Measurements from ENCODE around the gene TYW1B. TPM values are rescaled to one million over a fixed set of nuclear protein-coding genes. Genes with fewer than 3 reads are reported as not detected.
"Not testable (repeated sequence)": the region's sequence is repeated elsewhere in the genome, so short reads cannot be mapped to it uniquely, and the experiment has no call there.

Gene TYW1B
- total RNA-seq, 6 donors from 2014 or later: 2.4 to 22.0 (median 4.5) TPM

DNA sequence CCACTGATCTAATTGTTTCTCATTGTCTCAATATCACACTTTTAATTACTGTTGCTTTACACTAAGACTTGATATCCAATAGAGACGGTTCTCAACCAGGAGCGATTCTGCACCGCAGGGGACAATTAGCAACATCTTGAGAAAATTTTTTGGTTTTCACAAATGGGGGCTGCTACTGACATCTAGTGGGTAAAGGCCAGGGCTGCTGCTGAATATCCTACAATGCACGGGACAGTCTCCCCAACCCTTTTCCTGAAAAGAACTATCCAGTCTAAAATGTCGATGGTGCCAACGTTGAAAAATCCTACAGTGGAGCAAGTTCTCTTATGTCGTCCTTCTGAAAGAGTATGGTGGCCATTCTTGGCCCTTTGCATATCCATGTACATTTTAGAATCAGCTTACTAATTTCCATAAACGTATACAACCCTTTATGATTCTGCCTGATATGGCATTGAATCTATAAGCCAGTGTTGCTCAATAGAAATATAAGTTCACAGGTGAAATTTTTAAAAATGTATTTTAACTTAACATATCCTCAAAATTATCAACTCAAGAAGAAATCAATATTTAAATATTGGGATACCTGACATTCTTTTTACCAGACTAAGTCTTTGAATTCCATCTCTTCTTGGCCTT lies 192.6 kb downstream of the TYW1B start:
- H3K4me3 ChIP-seq, H3K36me3 ChIP-seq, H3K27ac ChIP-seq, H3K9me3 ChIP-seq, DNase-seq, H3K4me1 ChIP-seq, H3K27me3 ChIP-seq: not testable (repeated sequence)
- TF ChIP-seq, protein P1, sequence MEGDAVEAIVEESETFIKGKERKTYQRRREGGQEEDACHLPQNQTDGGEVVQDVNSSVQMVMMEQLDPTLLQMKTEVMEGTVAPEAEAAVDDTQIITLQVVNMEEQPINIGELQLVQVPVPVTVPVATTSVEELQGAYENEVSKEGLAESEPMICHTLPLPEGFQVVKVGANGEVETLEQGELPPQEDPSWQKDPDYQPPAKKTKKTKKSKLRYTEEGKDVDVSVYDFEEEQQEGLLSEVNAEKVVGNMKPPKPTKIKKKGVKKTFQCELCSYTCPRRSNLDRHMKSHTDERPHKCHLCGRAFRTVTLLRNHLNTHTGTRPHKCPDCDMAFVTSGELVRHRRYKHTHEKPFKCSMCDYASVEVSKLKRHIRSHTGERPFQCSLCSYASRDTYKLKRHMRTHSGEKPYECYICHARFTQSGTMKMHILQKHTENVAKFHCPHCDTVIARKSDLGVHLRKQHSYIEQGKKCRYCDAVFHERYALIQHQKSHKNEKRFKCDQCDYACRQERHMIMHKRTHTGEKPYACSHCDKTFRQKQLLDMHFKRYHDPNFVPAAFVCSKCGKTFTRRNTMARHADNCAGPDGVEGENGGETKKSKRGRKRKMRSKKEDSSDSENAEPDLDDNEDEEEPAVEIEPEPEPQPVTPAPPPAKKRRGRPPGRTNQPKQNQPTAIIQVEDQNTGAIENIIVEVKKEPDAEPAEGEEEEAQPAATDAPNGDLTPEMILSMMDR (IDR thresholded peaks at IDR 0.05): peak in 1 of 6 experiments; percentile 5
- ATAC-seq (ENCODE audit: low FRiP score in 2 of 2): peak in 1 of 2 donors; percentile 50
- WGBS, 2 donors: 37 to 49% methylated on average over 8 of the region's 8 CpGs

DNA sequence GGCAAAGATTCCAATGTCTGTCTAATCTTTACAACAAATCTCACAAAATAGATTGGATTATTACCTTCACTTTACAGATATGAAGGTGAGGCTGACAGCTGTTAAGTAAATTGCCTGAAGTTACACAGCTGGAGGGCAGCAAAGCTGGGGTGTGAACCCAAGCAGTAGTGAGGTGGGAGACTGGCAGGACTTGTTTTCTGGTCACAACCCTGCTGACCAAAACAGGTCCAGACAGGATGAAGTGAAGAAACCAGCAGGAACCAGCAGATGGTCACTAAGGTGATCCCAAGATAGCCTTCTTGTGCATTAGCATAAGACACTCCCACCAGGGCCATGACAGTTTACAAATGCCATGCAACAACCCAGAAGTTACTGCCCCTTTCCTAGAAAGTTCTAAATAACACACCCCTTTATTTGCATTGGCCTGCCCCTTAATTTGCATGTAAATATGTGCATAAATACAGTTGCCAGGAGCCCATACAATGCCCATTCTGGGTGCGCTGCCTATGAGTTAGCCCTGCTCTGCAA lies 195.2 kb downstream of the TYW1B start:
- not testable (repeated sequence) for DNase-seq; H3K36me3 ChIP-seq; ATAC-seq (ENCODE audit: low FRiP score in 2 of 2); H3K4me3 ChIP-seq; H3K27ac ChIP-seq; H3K27me3 ChIP-seq; H3K9me3 ChIP-seq; H3K4me1 ChIP-seq
- 100% methylated on average over 1 of the region's 1 CpG for WGBS, 2 donors

DNA sequence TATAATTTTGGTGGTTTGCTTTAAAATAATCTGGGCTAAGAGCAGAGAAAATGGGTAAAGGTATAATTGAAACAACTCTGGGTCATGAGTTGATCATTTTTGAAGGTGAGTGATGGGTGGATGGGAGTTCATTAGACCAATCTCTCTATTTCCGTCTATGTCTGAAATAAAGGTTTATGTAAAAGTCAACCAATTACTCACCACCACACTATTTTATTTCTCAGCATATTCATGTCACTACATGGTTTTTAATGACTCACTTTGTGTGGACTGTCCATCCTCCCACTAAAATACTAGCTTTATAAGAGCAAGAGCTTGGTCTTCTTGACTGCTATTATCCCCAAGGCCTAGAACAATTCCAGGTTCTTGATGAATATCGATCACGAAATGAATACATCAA lies 199.6 kb downstream of the TYW1B start:
- not testable (repeated sequence) for H3K4me3 ChIP-seq; H3K27me3 ChIP-seq; H3K9me3 ChIP-seq; DNase-seq; H3K27ac ChIP-seq; ATAC-seq (ENCODE audit: low FRiP score in 2 of 2); H3K36me3 ChIP-seq; H3K4me1 ChIP-seq
- WGBS, 2 donors: 96 to 97% methylated on average over 1 of the region's 3 CpGs

DNA sequence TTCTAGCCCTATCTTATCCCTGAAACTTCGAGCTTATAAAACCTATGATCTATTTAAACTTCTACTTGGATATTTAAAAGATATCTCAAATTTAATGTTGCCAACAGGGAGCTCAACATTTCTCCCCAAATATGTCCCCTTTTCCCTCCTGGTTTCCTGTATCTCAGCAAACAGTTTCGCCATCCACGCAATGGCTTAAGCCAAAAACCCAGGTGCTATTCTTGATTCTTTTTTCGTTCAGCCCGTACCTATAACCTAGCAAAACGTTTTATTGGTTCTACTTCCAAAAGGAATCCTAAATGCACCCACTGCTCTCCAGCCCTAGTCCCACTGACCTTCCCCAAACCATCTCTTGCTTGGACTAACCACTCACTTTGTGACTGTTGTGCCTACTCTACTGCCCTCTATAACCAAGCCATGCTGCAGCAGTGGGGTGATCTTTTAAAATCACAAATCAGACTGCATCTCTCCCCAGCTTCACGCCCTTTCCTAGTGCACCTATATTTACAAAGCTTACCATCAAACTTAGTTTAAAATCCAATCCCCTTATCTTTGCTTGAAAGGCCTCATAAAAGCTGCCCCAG lies 201.5 kb downstream of the TYW1B start:
- H3K27ac ChIP-seq; H3K9me3 ChIP-seq; H3K4me3 ChIP-seq; DNase-seq; H3K4me1 ChIP-seq; ATAC-seq (ENCODE audit: low FRiP score in 2 of 2); H3K36me3 ChIP-seq; H3K27me3 ChIP-seq: not testable (repeated sequence)
- 84 to 87% methylated on average over 6 of the region's 7 CpGs for WGBS, 2 donors

DNA sequence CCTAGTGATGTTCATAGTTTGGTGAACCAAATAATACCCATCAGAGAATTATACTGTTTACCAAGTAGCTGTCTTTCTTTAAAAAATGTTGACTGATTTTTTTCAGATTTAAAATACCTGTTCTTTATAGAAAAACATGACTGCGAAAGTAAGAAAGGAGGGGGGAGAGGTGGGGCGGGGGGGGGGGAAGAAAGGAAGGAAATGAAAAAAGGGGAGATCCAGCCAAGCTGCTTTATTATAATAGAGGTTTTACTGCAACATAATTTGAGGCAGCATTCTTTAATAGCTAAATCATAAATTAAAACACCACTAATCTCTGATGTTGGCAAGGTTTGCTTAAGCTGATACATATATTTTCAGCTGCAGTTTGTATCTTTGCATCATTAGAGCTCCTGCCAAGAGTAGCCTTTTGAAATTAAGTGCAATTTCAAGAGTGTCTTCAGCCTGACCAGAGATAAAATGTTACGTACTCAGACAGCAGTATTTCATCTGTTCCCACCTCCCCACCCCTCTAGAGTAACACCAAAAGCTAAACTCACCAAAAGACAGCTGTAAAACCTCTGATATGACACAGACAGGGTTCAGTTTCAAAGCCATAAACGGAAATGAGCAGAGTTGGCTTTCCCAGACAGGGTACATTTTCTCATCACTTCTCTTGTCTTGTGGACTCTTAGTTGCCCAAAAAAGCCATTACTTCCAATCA lies 202.1 kb downstream of the TYW1B start:
- H3K4me3 ChIP-seq, H3K36me3 ChIP-seq, H3K9me3 ChIP-seq, H3K27me3 ChIP-seq, H3K4me1 ChIP-seq, H3K27ac ChIP-seq, DNase-seq: not testable (repeated sequence)
- 74 to 77% methylated on average over 3 of the region's 4 CpGs for WGBS, 2 donors
- peak; percentile 22 to 74 for ATAC-seq (ENCODE audit: low FRiP score in 2 of 2)

DNA sequence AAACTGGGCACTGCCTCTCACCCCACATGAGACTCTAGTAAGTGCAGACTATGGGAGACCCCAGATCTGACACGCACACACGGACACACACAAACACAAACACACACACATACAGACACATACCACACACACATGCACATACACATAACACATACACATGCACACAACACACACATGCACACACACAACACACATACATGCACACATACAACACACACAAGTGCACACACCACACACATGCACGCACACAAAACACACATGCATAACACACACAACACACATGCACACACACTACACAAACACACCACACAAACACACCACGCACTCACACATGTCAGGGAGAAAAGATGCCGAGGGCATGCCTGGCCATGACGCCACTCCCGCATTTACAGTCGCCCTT lies 205.5 kb downstream of the TYW1B start:
- Histone ChIP-seq H3K27me3 (no peaks in the 10 kb centered on the region), H3K27ac (no peak overlapping the region), H3K4me3 (no peak overlapping the region), H3K4me1 (no peaks in the 10 kb centered on the region), H3K9me3 (no peaks in the 10 kb centered on the region), H3K36me3 (no peaks in the 10 kb centered on the region)
- TF ChIP-seq, protein P1 (IDR thresholded peaks at IDR 0.05): no peak
- no peak for TF ChIP-seq POLR2A (IDR thresholded peaks at IDR 0.05)
- DNase-seq: no peak
- peak in 1 of 2 donors; percentile 19 for ATAC-seq (ENCODE audit: low FRiP score in 2 of 2)
- 98% methylated on average over 8 of the region's 8 CpGs for WGBS, 2 donors

DNA sequence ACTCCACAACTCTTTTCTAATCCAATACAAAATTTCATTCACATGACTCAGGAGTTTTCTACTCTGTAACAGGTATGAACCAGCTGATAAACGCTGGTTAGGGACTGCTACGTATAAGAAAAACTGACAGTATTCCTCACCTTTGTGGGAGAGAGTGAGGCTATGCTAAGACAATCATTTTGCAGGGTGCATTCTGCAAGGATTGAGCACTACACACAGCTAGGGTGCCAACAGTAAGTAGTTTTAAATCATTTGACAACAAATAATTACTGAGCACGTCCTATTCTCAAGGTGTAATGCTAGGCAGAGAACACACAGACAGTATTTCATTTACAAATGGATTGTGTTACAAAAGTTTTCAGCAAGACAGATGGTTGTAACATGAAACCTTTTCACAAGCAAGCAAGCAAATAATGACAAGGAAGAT lies 206.2 kb downstream of the TYW1B start:
- not testable (repeated sequence) for H3K27me3 ChIP-seq; DNase-seq; H3K4me3 ChIP-seq; H3K36me3 ChIP-seq; H3K27ac ChIP-seq; H3K4me1 ChIP-seq; H3K9me3 ChIP-seq; ATAC-seq (ENCODE audit: low FRiP score in 2 of 2)
- WGBS, 2 donors: 87 to 93% methylated on average over 3 of the region's 3 CpGs

DNA sequence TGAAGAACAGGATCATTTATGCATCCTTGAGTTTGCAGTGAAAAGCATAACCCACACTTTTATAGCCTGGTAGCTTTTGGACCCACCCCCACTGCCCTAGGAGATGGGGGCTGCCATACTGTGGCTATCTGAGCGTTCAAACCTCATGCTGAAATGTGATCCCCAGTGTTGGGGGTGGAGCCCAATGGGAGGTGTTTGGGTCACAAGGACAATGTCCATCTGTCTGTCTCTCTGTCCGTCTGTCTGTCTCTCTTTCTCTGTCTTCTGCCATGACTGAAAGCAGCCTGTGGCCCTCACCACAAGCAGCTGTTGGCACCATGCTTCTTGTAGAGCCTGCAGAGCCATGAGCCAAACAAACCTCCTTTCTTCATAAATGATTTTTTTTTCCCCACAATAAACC lies 207.1 kb downstream of the TYW1B start:
- H3K27ac ChIP-seq, DNase-seq, H3K4me1 ChIP-seq, H3K36me3 ChIP-seq, H3K27me3 ChIP-seq, H3K4me3 ChIP-seq, H3K9me3 ChIP-seq: not testable (repeated sequence)
- peak in 1 of 2 donors; percentile 59 for ATAC-seq (ENCODE audit: low FRiP score in 2 of 2)
- WGBS, 2 donors: 87 to 100% methylated on average over 2 of the region's 2 CpGs

DNA sequence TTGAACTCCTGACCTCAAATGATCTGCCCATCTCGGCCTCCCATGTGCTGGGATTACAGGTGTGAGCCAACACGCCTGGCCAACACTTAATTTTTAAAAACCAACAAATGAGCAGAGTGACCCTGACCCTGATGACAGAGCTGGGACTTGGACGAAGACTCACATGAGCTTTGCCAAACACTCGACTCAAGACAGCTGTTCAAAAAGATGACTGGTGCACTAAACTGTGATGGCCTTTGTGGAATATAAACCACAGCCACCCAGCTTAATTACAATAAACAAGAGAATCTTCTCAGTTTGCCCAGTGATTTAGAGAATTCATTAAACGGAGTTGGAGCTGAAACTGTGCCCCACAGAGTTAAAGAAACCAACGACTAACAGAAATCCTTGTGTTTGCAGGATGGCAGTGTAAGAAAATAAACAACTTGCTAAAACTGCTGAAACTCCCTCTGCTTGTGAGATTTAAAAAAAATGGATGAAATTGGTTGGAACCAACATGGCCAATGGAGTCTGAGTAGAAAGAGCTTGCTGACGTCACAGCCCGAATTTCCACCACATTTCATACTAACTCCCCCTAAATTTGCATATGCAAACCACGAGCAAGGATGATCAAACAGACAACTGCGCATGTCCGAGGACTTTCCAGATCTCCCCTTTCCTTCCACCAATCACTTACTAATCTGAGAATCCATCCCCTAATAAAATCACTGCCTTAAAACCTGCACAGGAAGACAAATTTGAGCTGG lies 209.4 kb downstream of the TYW1B start:
- DNase-seq, H3K27ac ChIP-seq: not testable (repeated sequence)
- WGBS, 2 donors: 82 to 84% methylated on average over 11 of the region's 11 CpGs

DNA sequence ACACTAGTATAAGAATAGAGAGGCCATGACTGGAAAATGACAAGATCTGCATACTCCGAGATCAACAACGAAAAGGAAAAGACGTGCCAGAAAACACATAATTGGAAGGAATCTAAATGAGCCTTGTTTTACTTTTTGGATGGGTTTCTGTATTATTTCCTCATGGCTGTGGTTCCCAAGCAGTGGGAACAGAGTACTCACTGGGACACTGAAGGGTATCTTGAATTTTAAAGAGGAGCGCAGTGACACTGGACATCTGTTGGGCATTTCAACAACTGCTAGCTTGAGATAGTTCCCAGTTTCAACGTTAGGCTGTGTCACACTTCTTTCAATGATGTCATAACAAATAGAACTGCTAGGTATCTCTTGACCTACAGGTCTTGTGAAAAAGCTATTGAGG lies 218.2 kb downstream of the TYW1B start:
- not testable (repeated sequence) for DNase-seq; H3K4me1 ChIP-seq; ATAC-seq (ENCODE audit: low FRiP score in 2 of 2); H3K4me3 ChIP-seq; H3K36me3 ChIP-seq; H3K27ac ChIP-seq; H3K9me3 ChIP-seq; H3K27me3 ChIP-seq
- 88 to 90% methylated on average over 5 of the region's 5 CpGs for WGBS, 2 donors

More for the DNA sequence above, 209.4 kb downstream of the TYW1B start:
- not testable (repeated sequence) for H3K27me3 ChIP-seq; H3K4me1 ChIP-seq; H3K4me3 ChIP-seq; ATAC-seq (ENCODE audit: low FRiP score in 2 of 2); H3K9me3 ChIP-seq
- H3K36me3 ChIP-seq: peaks cover 0 to 11% (median 2%) of the 10 kb centered on the region in 4 donors
